ENCODE data around the gene UTF1.

- TF ChIP-seq POLR2AphosphoS5 (IDR thresholded peaks at IDR 0.05; ENCODE audit: low read depth, low read length) (no peak), POLR2A (IDR thresholded peaks at IDR 0.05; ENCODE audit: low read depth, low read length) (no peak)
Measured at GRCh38 chr10:133280391-133281059, 50.5 kb downstream of the UTF1 start.

All from GM12892 (cell line).